COLO668 (cell line): ENCODE results near the gene ZNF407.

Experiments
- DNase-seq: peaks from one replicate; lab custom pipeline; 2025; ENCODE audit not compliant: unreplicated experiment; lab: John Stamatoyannopoulos, UW

Gene ZNF407

GRCh38 chr18:74587441-74587840 lies 10.2 kb upstream of the ZNF407 start:
- no peak for DNase-seq

GRCh38 chr18:74589021-74589420 lies 8.6 kb upstream of the ZNF407 start:
- DNase-seq = no peak

GRCh38 chr18:74589811-74590210 lies 7.9 kb upstream of the ZNF407 start:
- DNase-seq = no peak

- no peak for DNase-seq
Observed at GRCh38 chr18:74590671-74591070, 7.0 kb upstream of the ZNF407 start.

GRCh38 chr18:74595431-74595830 lies 2.2 kb upstream of the ZNF407 start:
- no peak for DNase-seq

- peak; percentile 85 for DNase-seq
Observed at GRCh38 chr18:74597034-74597661, 522 bp upstream of the ZNF407 start.

GRCh38 chr18:74598350-74599001 lies 806 bp downstream of the ZNF407 start:
- DNase-seq = peak; percentile 80

- DNase-seq = no peak
Observed at GRCh38 chr18:74604361-74604760, 6.7 kb downstream of the ZNF407 start.

- DNase-seq = no peak
Observed at GRCh38 chr18:74604774-74605173, 7.1 kb downstream of the ZNF407 start.

GRCh38 chr18:74608681-74609080 lies 11.0 kb downstream of the ZNF407 start:
- no peak for DNase-seq

GRCh38 chr18:74609535-74609934 lies 11.9 kb downstream of the ZNF407 start:
- no peak for DNase-seq

GRCh38 chr18:74610051-74610615 lies 12.5 kb downstream of the ZNF407 start:
- no peak for DNase-seq

- DNase-seq = no peak
Observed at GRCh38 chr18:74610860-74611259, 13.2 kb downstream of the ZNF407 start.

- DNase-seq = no peak
Observed at GRCh38 chr18:74611765-74612164, 14.1 kb downstream of the ZNF407 start.

- DNase-seq = no peak
Observed at GRCh38 chr18:74613381-74613780, 15.7 kb downstream of the ZNF407 start.

GRCh38 chr18:74616494-74616893 lies 18.8 kb downstream of the ZNF407 start:
- DNase-seq = no peak

GRCh38 chr18:74617486-74617885 lies 19.8 kb downstream of the ZNF407 start:
- no peak for DNase-seq

- DNase-seq = no peak
Observed at GRCh38 chr18:74622072-74622471, 24.4 kb downstream of the ZNF407 start.

GRCh38 chr18:74623047-74623816 lies 25.6 kb downstream of the ZNF407 start:
- no peak for DNase-seq

GRCh38 chr18:74624466-74624865 lies 26.8 kb downstream of the ZNF407 start:
- no peak for DNase-seq

- no peak for DNase-seq
Observed at GRCh38 chr18:74625157-74625556, 27.5 kb downstream of the ZNF407 start.
